ENCODE results near the gene PAX3.

The PAX3 gene

DNA sequence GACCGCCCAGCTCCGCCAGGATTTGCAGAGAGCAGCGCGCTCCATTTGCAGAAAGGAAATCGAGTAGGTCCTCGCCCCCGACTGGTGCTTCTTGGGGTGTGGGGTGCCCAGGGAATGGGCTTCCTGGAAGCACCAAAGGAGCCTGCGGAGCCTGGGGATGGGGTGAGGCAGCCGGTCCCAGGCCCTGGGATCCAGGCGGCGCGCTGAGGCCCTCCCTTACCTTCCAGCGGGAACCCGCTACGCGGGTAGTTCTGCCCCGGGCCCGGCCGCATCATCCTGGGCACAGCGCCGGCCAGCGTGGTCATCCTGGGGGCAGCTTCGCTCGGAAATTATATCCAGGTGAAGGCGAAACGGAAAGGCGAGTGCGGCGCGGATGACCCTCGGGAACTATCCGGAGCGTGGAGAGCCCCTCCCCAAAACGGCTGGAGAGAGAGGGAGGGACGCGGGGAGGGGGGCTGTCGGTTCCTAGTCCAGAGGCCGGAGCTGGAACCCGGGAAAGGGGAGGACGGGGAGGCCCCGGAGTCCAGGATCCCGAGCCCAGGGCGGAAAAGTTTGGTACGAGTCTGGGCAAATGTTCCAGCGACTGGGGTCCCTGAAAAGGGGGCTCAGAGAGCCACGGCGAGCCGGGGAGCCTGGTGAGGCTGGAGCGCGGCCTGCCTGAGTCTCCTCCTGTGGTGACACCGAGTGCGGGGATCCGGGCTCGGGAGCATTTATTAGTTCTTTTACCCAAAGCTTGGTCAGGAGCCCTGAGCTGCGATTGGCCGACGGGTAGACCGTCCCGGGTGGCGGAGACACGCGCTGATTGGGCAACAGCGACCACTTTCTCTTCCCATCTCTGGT lies at the start of gene PAX3:
Gene PAX3, minus strand, starts transcription at position 688 of the 840 bp plus-strand sequence. Its CDS starts 383 bp downstream, at position 305.
- DNase-seq: no peak

DNA sequence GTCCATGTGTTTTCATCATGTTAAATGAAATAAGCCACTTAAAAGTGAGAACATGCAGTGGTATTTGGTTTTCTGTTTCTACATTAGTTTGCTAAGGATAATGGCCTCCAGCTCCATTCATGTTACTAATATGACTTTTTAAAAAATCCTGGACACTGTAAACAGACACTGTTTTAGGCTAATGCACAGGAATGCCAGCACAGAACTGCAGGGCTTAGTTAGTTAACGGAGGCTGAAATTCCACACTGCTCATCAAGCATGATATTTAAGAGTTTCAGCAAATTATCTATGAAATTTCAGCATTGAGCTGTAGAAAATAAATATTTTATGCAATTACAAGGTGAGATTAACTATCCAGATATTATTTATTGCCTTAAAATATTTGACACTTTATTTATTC lies 42.5 kb upstream of the PAX3 start:
- DNase-seq: no peak

- DNase-seq: no peak
Measured at GRCh38 chr2:222338374-222338773, 39.6 kb upstream of the PAX3 start.

- no peak for DNase-seq
Measured at GRCh38 chr2:222336931-222337330, 38.1 kb upstream of the PAX3 start.

DNA sequence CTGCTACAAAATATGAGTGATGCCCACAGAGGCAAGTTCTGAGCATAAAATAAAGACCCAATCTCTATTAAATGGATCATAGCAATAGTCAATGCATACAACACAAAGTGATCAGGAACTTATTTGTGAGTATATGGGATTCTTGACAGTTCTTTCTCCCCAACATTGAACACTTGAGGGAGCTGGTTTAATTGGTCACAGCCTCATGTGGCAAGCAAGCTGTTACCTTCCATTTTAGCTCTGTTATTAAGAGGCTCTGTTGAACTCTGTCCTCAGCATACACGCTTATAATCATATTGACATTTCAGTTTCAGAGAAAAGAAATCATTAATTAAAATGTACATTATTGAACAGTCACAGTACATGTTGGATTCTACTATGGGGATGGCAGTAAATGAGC lies 37.6 kb upstream of the PAX3 start:
- no peak for DNase-seq

- no peak for DNase-seq
Measured at GRCh38 chr2:222334914-222335313, 36.1 kb upstream of the PAX3 start.

DNA sequence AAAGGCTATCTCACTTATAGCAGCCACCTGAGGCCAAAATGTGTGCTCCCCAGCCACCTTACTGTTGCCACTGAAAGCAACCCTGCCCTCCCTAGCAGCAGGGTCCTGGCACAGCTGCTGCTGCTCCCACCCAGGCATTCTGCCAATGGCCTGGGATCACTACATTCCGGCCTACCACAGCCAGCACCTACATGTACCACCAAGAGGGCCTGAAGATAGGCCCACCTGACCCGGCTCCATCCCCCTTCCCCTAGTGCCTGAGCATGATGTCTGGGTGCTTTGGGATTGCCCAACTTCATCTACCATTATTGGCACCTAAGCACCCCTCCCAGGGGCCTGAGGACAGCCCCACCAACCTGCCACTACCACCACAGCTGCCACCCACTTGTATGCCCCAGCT lies 34.6 kb upstream of the PAX3 start:
- no peak for DNase-seq

- DNase-seq: no peak
Measured at GRCh38 chr2:222332116-222332515, 33.3 kb upstream of the PAX3 start.

DNA sequence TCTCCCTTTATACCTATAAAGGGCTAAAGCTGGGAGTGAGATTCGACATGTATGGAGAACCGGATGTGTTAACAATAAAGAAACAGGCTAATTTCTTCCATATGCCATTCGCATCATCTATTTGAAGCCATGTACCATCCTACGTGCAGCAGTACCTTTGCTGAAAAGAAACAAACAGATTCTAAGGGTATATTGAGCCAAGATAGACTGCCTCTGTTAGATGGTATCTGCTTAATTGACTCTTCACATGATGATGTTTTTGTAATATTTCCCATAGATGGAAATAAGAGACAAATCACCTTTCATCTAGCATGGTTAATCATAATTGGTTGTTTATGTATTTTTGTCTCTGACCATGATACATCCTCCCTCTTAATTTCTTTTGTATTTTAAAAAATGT lies 32.1 kb upstream of the PAX3 start:
- DNase-seq: no peak

DNA sequence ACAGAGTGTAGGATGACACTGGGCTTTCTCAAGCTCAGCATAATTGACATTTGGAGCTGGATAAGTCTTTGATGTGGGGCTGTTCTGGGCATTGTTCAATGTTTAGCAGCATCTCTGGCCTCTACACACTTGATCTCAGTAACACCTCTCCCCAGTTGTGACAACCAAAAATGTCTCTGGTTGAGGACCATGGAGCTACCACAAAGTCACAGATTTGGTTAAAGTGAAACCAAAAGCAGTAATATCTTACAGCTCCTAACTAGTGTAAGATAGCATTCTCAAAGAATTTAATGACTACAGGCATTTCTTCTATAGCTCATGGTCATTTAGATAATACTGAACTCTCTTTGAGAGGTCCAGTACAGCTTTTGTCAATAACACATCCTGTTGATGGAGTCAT lies 23.4 kb upstream of the PAX3 start:
- DNase-seq: no peak

- DNase-seq: no peak
Measured at GRCh38 chr2:222320436-222321395, 21.9 kb upstream of the PAX3 start.

DNA sequence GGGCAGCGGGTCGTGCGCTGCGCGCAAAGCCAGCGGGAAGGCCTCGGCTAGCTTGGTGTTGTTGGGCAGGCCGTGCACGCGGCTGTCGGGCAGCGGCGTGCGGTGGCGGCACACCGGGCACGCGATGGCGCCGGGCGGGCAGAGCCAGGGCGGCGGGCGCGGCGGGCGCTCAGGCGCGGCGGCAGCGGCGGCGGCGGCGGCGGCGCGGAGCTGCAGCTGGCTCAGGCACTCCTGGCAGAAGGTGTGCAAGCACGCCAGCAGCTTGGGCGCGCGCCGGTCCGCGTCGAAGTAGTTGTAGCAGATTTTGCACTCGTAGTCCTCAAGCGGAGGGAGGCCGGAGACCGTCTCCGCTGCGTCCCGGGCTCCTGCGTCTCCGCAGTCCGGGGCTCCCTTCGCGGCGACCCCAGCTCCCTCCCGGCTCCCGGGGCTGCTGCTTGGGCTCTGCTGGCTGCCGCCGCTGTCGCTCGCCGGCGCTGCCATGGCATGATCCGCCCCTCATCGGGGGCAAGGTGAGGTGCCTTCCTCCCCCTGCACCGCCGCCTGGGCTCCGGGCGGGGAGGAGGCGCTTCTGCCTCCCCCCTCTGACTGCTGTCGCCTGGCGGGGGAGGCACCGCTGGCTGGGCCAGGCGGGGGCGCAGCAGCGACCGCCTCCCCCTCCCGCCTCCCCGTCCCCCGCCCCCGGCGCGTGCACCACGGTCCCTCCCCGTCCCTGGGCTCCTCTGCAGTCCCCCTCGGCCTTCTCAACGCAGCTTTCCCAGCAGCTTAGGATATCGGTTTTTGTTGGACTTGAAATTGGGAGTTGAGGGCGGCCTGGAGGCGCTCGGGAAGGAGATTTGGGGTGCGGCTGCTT lies 21.0 kb upstream of the PAX3 start:
- DNase-seq: no peak

DNA sequence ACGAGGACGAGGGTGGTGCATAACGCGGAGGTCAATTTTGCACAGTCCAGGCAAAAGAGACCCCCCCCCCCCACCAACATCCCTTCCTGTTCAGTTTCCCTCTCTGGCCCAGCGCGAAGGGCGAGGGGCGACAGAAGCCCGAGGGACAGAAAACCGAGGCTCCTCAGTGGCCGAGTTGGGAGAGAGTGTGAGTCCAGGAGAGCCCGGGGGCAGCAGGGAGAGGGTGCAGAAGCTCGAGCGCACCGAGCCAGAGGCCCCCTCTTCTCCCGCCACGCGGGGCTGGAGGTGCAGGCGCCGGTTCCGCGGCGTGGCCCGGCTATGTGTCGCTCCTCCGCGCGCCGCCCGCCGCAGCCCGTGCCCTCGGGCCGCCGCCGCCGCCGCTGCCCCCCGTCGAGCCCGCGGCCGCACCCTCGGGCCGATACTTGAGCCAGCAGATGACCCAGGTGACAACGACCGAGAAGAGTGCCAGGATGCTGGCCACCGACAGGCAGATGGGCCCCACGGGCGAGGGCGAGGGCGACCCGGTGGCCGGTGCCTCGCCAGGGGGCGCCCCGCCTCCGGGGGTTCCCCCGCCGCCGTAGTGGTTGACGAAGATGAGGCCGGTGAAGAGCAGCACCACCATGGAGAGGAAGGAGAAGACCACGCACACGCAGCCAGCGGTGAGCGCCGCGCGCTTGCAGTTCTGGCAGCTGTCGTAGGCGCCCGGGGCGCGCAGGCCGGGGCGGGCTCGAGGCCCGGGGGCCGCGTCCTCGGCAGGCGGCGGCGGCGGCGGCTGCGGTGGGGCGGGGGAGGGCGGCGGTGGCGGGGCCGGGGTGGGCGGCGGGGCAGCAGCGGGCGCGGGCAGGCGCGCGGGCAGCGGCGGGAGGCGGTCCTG lies 20.2 kb upstream of the PAX3 start:
- DNase-seq: no peak

GRCh38 chr2:222318026-222318711 lies 19.4 kb upstream of the PAX3 start:
- peak; percentile 41 for DNase-seq

- no peak for DNase-seq
Measured at GRCh38 chr2:222315443-222316121, 16.8 kb upstream of the PAX3 start.

DNA sequence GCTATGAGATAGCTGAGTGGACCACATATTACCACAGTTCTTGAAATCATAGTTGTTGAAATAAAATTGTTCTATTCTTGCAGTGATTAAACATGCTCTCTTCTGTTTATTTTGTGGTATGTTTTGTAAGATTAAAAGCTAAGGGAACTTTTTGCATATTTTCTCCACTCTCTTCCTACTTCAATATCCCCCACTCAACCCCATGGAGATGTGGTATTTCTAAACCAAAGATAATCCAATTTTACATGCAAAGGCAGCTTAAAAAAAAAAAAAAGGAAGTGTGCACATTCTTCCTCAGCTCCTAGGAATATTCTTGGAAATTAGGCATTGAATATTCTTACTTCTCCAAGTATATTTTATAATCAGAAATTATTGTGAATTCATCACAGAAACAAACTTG lies 15.0 kb upstream of the PAX3 start:
- DNase-seq: no peak

- DNase-seq: no peak
Measured at GRCh38 chr2:222311978-222312738, 13.4 kb upstream of the PAX3 start.

DNA sequence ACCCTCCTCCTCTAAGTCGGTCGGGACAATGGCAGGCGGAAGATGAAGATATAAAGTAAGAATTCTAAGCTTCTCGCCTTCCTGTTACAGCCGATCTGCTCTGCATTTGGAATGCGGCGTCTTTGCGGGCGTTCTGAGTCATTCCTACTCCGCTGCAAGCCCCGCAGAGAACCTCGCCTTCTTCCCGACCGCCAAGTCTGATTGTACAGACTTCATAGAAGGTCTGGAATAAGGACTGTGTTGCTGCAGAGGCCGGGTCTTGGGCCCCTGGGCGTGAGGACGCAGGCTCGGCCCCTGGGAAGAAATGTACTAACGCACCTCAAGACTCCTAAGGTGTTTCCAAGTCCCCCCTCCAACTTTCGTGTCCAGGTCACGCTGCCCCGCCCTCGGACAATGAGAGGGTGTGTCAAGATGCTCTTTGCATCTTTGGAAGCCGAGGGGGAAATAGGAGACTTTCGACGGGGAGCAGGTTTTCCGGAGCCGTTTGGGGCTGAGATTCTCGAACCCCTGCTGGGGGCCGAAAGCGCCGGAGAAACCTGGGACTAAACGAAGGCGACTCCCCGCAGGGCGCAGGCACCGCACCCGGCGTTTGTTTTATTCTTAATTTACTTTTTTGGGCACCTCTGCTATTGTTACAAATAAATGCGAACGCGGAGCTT lies 12.7 kb upstream of the PAX3 start:
- DNase-seq: no peak

DNA sequence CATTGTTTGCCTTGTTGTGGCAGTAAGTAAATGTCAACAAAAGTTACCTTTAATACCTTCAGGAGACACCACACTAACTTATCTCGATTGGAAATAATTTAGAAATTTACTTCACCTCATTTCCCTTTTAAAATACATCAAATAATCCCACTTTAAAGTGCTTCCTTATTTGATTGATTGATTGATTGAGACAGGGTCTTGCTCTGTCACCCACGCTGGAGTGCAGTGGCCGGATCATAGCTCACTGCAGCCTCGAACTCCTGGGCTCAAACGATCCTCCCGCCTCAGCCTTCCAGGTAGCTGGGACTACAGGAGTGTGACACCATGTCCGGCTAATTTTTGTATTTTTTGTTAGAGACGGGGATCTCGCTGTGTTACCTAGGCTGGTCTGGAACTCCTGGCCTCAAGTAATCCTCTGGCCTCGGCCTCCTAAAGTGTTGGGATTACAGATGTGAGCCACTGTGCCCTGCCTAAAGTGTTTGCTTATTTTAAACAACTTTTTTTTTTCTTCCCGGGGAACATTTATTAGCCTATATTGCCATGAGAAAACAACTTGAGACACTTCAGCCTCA lies 12.0 kb upstream of the PAX3 start:
- DNase-seq: no peak

Measured in GF-D8 (cell line).